ENCODE data around the gene MGAT5.
"Not testable (repeated sequence)": the region's sequence is repeated elsewhere in the genome, so short reads cannot be mapped to it uniquely, and the experiment has no call there.

GRCh38 chr2:134476982-134477381 lies 223.1 kb downstream of the MGAT5 start:
- not testable (repeated sequence) for TF ChIP-seq E2F1 (CRISPR knock-in tag; IDR thresholded peaks at IDR 0.05); CREM (CRISPR knock-in tag; IDR thresholded peaks at IDR 0.05); ZNF232 (CRISPR knock-in tag; IDR thresholded peaks at IDR 0.05); CREB1 (CRISPR knock-in tag; IDR thresholded peaks at IDR 0.05); ZBTB21 (CRISPR knock-in tag; IDR thresholded peaks at IDR 0.05; ENCODE audit: borderline replicate concordance); GABPB1 (CRISPR knock-in tag; IDR thresholded peaks at IDR 0.05); TP53 (CRISPR knock-in tag; IDR thresholded peaks at IDR 0.05); TEAD4 (CRISPR knock-in tag; IDR thresholded peaks at IDR 0.05)
- TF ChIP-seq, protein P1, sequence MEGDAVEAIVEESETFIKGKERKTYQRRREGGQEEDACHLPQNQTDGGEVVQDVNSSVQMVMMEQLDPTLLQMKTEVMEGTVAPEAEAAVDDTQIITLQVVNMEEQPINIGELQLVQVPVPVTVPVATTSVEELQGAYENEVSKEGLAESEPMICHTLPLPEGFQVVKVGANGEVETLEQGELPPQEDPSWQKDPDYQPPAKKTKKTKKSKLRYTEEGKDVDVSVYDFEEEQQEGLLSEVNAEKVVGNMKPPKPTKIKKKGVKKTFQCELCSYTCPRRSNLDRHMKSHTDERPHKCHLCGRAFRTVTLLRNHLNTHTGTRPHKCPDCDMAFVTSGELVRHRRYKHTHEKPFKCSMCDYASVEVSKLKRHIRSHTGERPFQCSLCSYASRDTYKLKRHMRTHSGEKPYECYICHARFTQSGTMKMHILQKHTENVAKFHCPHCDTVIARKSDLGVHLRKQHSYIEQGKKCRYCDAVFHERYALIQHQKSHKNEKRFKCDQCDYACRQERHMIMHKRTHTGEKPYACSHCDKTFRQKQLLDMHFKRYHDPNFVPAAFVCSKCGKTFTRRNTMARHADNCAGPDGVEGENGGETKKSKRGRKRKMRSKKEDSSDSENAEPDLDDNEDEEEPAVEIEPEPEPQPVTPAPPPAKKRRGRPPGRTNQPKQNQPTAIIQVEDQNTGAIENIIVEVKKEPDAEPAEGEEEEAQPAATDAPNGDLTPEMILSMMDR (IDR thresholded peaks at IDR 0.05), result not testable (repeated sequence)
- TF ChIP-seq, protein P2, sequence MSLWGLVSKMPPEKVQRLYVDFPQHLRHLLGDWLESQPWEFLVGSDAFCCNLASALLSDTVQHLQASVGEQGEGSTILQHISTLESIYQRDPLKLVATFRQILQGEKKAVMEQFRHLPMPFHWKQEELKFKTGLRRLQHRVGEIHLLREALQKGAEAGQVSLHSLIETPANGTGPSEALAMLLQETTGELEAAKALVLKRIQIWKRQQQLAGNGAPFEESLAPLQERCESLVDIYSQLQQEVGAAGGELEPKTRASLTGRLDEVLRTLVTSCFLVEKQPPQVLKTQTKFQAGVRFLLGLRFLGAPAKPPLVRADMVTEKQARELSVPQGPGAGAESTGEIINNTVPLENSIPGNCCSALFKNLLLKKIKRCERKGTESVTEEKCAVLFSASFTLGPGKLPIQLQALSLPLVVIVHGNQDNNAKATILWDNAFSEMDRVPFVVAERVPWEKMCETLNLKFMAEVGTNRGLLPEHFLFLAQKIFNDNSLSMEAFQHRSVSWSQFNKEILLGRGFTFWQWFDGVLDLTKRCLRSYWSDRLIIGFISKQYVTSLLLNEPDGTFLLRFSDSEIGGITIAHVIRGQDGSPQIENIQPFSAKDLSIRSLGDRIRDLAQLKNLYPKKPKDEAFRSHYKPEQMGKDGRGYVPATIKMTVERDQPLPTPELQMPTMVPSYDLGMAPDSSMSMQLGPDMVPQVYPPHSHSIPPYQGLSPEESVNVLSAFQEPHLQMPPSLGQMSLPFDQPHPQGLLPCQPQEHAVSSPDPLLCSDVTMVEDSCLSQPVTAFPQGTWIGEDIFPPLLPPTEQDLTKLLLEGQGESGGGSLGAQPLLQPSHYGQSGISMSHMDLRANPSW (CRISPR knock-in tag; conservative IDR thresholded peaks at IDR 0.05; ENCODE audit: low read depth), result not testable (repeated sequence)
- TF ChIP-seq, protein P3, sequence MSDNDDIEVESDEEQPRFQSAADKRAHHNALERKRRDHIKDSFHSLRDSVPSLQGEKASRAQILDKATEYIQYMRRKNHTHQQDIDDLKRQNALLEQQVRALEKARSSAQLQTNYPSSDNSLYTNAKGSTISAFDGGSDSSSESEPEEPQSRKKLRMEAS (CRISPR knock-in tag; IDR thresholded peaks at IDR 0.05), result not testable (repeated sequence)
- TF ChIP-seq, protein P4, sequence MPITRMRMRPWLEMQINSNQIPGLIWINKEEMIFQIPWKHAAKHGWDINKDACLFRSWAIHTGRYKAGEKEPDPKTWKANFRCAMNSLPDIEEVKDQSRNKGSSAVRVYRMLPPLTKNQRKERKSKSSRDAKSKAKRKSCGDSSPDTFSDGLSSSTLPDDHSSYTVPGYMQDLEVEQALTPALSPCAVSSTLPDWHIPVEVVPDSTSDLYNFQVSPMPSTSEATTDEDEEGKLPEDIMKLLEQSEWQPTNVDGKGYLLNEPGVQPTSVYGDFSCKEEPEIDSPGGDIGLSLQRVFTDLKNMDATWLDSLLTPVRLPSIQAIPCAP (CRISPR knock-in tag; IDR thresholded peaks at IDR 0.05), result not testable (repeated sequence)
- TF ChIP-seq, protein P5, sequence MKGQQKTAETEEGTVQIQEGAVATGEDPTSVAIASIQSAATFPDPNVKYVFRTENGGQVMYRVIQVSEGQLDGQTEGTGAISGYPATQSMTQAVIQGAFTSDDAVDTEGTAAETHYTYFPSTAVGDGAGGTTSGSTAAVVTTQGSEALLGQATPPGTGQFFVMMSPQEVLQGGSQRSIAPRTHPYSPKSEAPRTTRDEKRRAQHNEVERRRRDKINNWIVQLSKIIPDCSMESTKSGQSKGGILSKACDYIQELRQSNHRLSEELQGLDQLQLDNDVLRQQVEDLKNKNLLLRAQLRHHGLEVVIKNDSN (CRISPR knock-in tag; IDR thresholded peaks at IDR 0.05), result not testable (repeated sequence)
